CD4-positive, alpha-beta T cell (primary cell): ENCODE measurements around the gene HKDC1. TPM values are rescaled to one million over a fixed set of nuclear protein-coding genes. Genes with fewer than 3 reads are reported as not detected.

ENCODE experiments used
- ATAC-seq: fragments of 200-7000 bp; cut with Tn5 transposase; one replicate; pipeline ENCODE4 v1.10.0; 2022; ENCODE audit warnings: mild to moderate bottlenecking; ENCODE audit not compliant: poor library complexity
- CTCF ChIA-PET: fragments of 350-600 bp; sonication (Branson Sonifier 250); formaldehyde crosslinking; loops from one replicate; lab custom pipeline; 2021; ENCODE audit warnings: antibody characterized with exemption, inconsistent platforms; lab: Charles Lee
- POLR2A ChIA-PET: fragments of 350-600 bp; sonication (Branson Sonifier 250); formaldehyde crosslinking; loops from one replicate; lab custom pipeline; 2021; ENCODE audit warnings: antibody characterized with exemption, inconsistent platforms; lab: Charles Lee
- DNase-seq, 14 experiments: peaks; one replicate each; pipeline ENCODE4 v3.0.0-alpha.2; 2013 to 2020; ENCODE audit warnings: mixed read lengths in 2 of 14
- H3K27ac ChIP-seq, 2 donors: one replicate each; pipeline versions ENCODE4 v1.5.1 to v1.7.0; 2013; ENCODE audit warnings: low read length in 2 of 2, low read depth in 1 of 2, mild to moderate bottlenecking in 1 of 2
- H3K27me3 ChIP-seq, 2 experiments: 1 replicate in 1 of 2; 2 replicates in 1 of 2; pipeline versions ENCODE4 v1.6.1 to v1.7.0; 2013; ENCODE audit warnings: low read length in 2 of 2, control low read depth in 1 of 2, mild to moderate bottlenecking in 1 of 2, moderate library complexity in 1 of 2; ENCODE audit not compliant: insufficient read depth in 2 of 2, control insufficient read depth in 1 of 2
- H3K36me3 ChIP-seq: one replicate; pipeline ENCODE4 v1.6.1; 2013; ENCODE audit warnings: low read length, control low read depth; ENCODE audit not compliant: insufficient read depth
- H3K4me1 ChIP-seq: one replicate; pipeline ENCODE4 v1.6.1; 2013; ENCODE audit warnings: low read length, control low read depth; ENCODE audit not compliant: insufficient read depth
- H3K4me3 ChIP-seq: one replicate; pipeline ENCODE4 v1.5.1; 2013; ENCODE audit warnings: mild to moderate bottlenecking, low read length, moderate library complexity
- H3K9me3 ChIP-seq, 2 experiments: 1 replicate in 1 of 2; 2 replicates in 1 of 2; pipeline versions ENCODE4 v1.6.1 to v1.7.0; 2013; ENCODE audit warnings: low read length in 2 of 2, mild to moderate bottlenecking in 2 of 2, control low read depth in 1 of 2, moderate library complexity in 1 of 2; ENCODE audit not compliant: control insufficient read depth in 1 of 2, insufficient read depth in 1 of 2
- H3K27ac Mint-ChIP-seq: one replicate; pipeline ENCODE4 v1.8.0; 2020; ENCODE audit warnings: mixed read lengths
- H3K27me3 Mint-ChIP-seq: one replicate; pipeline ENCODE4 v1.8.0; 2021; ENCODE audit warnings: mixed read lengths
- H3K36me3 Mint-ChIP-seq: one replicate; pipeline ENCODE4 v1.8.0; 2021; ENCODE audit warnings: low read depth, mixed read lengths
- H3K4me1 Mint-ChIP-seq: one replicate; pipeline ENCODE4 v1.8.0; 2021; ENCODE audit warnings: low read depth, mixed read lengths
- H3K4me3 Mint-ChIP-seq: one replicate; pipeline ENCODE4 v1.8.0; 2020; ENCODE audit warnings: mild to moderate bottlenecking, mixed read lengths
- H3K9me3 Mint-ChIP-seq: one replicate; pipeline ENCODE4 v1.8.0; 2020; ENCODE audit warnings: mixed read lengths
- CTCF ChIP-seq: fragments of 200-600 bp; IDR thresholded peaks from one replicate; pipeline ENCODE4 v1.8.0; 2022; ENCODE audit warnings: antibody characterized with exemption, mild to moderate bottlenecking
- intact Hi-C, 2 experiments: fragments of 100-400 bp; cut with DNase I in 1 of 2; cut with micrococcal nuclease in 1 of 2; formaldehyde crosslinking; loops; one replicate each; pipeline versions ENCODE4 v1.15.1 to v1.9.0; 2023 to 2025; cut with DNase I, micrococcal nuclease
- total RNA-seq, 174 experiments: library from RNA in 2 of 174; stranded (reverse) in 2 of 174; gene quantifications; one replicate each; pipeline ENCODE4 v1.2.3 and lab custom pipeline; 2021 to 2026

HKDC1 gene
- total RNA-seq, 2 experiments from 2014 or later = 3.1 to 4.5 TPM

GRCh38 chr10:69262292-69262751, 42.2 kb downstream of the HKDC1 start:
- Histone ChIP-seq H3K36me3 (peaks cover 11% of the 10 kb centered on the region), H3K27ac (no peak overlapping the region), H3K27me3 (no peaks in the 10 kb centered on the region), H3K4me3 (no peak overlapping the region), H3K9me3 (no peaks in the 10 kb centered on the region), H3K4me1 (no peaks in the 10 kb centered on the region)
- H3K9me3 Mint-ChIP-seq = no peaks in the 10 kb centered on the region
- H3K4me1 Mint-ChIP-seq = no peaks in the 10 kb centered on the region
- DNase-seq (no peak), ATAC-seq (no peak)
- no peak for TF ChIP-seq CTCF
- H3K4me3 Mint-ChIP-seq = no peak overlapping the region
- POLR2A ChIA-PET = no interaction called here
- H3K27ac Mint-ChIP-seq = no peak overlapping the region
- intact Hi-C loops = no loop called here
- no peaks in the 10 kb centered on the region for H3K27me3 Mint-ChIP-seq
- CTCF ChIA-PET = no interaction called here
- peaks cover 34% of the 10 kb centered on the region for H3K36me3 Mint-ChIP-seq

- H3K27ac Mint-ChIP-seq = no peak overlapping the region
- no peaks in the 10 kb centered on the region for H3K27me3 Mint-ChIP-seq
These were observed 45.4 kb downstream of the HKDC1 start for GRCh38 chr10:69265521-69265920.

GRCh38 chr10:69268761-69269416, 48.8 kb downstream of the HKDC1 start:
- Mint-ChIP-seq H3K4me3 (no peak overlapping the region), H3K27ac (no peak overlapping the region), H3K27me3 (no peaks in the 10 kb centered on the region), H3K4me1 (no peaks in the 10 kb centered on the region), H3K36me3 (peaks cover 13% of the 10 kb centered on the region), H3K9me3 (no peaks in the 10 kb centered on the region)
- ChIA-PET CTCF (no interaction called here), POLR2A (no interaction called here)
- no peak for TF ChIP-seq CTCF
- Histone ChIP-seq H3K36me3 (no peaks in the 10 kb centered on the region), H3K9me3 (no peaks in the 10 kb centered on the region), H3K27ac (no peak overlapping the region), H3K27me3 (no peaks in the 10 kb centered on the region), H3K4me3 (no peak overlapping the region), H3K4me1 (no peaks in the 10 kb centered on the region)
- no peak for ATAC-seq
- intact Hi-C loops = no loop called here
- no peak for DNase-seq

More at GRCh38 chr10:69265521-69265920, 45.4 kb downstream of the HKDC1 start:
- Mint-ChIP-seq H3K36me3 (peaks cover 19% of the 10 kb centered on the region), H3K4me1 (no peaks in the 10 kb centered on the region), H3K4me3 (no peak overlapping the region), H3K9me3 (no peaks in the 10 kb centered on the region)
- Histone ChIP-seq H3K9me3 (no peaks in the 10 kb centered on the region), H3K4me3 (no peak overlapping the region), H3K27ac (no peak overlapping the region), H3K27me3 (no peaks in the 10 kb centered on the region), H3K4me1 (no peaks in the 10 kb centered on the region), H3K36me3 (no peaks in the 10 kb centered on the region)
- ATAC-seq (no peak), DNase-seq (no peak)
- TF ChIP-seq CTCF = no peak
- ChIA-PET POLR2A (no interaction called here), CTCF (no interaction called here)
- intact Hi-C loops = no loop called here
